Astrocyte of the spinal cord (primary cell): Measurements from ENCODE around the gene MAP3K2.

Experiments used
- DNase-seq: peaks from one replicate; pipeline ENCODE4 v3.0.0; 2011; ENCODE audit warnings: low read depth, low spot score
- H3K4me3 ChIP-seq: 2 replicates; pipeline ENCODE4 v1.5.1; 2011; ENCODE audit warnings: low read depth, mild to moderate bottlenecking, low read length, moderate library complexity
- in situ Hi-C: cut with HindIII; loops from 2 replicates; pipeline ENCODE4 v1.10.0; 2017; ENCODE audit warnings: low sequenced_read_pairs
- TF ChIP-seq, protein P1 (sequence below): IDR thresholded peaks from 2 replicates; pipeline ENCODE4 v1.5.1; 2012; ENCODE audit warnings: low read depth, mild to moderate bottlenecking, low read length, inconsistent platforms

The MAP3K2 gene

DNA sequence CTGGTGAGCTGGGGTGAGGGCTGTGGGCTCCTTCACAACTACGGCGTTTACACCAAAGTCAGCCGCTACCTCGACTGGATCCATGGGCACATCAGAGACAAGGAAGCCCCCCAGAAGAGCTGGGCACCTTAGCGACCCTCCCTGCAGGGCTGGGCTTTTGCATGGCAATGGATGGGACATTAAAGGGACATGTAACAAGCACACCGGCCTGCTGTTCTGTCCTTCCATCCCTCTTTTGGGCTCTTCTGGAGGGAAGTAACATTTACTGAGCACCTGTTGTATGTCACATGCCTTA, 41.0 kb upstream of the MAP3K2 start:
- TF ChIP-seq, protein P1, sequence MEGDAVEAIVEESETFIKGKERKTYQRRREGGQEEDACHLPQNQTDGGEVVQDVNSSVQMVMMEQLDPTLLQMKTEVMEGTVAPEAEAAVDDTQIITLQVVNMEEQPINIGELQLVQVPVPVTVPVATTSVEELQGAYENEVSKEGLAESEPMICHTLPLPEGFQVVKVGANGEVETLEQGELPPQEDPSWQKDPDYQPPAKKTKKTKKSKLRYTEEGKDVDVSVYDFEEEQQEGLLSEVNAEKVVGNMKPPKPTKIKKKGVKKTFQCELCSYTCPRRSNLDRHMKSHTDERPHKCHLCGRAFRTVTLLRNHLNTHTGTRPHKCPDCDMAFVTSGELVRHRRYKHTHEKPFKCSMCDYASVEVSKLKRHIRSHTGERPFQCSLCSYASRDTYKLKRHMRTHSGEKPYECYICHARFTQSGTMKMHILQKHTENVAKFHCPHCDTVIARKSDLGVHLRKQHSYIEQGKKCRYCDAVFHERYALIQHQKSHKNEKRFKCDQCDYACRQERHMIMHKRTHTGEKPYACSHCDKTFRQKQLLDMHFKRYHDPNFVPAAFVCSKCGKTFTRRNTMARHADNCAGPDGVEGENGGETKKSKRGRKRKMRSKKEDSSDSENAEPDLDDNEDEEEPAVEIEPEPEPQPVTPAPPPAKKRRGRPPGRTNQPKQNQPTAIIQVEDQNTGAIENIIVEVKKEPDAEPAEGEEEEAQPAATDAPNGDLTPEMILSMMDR: no peak
- in situ Hi-C loops: no loop called here
- no peak for DNase-seq
- no peak overlapping the region for H3K4me3 ChIP-seq

DNA sequence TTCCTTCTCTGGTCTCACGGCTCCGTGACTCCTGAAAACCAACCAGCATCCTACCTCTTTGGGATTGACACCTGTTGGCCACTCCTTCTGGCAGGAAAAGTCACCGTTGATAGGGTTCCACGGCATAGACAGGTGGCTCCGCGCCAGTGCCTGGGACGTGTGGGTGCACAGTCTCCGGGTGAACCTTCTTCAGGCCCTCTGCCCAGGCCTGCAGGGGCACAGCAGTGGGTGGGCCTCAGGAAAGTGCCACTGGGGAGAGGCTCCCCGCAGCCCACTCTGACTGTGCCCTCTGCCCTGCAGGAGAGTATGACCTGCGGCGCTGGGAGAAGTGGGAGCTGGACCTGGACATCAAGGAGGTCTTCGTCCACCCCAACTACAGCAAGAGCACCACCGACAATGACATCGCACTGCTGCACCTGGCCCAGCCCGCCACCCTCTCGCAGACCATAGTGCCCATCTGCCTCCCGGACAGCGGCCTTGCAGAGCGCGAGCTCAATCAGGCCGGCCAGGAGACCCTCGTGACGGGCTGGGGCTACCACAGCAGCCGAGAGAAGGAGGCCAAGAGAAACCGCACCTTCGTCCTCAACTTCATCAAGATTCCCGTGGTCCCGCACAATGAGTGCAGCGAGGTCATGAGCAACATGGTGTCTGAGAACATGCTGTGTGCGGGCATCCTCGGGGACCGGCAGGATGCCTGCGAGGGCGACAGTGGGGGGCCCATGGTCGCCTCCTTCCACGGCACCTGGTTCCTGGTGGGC, 40.5 kb upstream of the MAP3K2 start:
- no peak for DNase-seq
- TF ChIP-seq, protein P1: no peak
- in situ Hi-C loops: no loop called here

DNA sequence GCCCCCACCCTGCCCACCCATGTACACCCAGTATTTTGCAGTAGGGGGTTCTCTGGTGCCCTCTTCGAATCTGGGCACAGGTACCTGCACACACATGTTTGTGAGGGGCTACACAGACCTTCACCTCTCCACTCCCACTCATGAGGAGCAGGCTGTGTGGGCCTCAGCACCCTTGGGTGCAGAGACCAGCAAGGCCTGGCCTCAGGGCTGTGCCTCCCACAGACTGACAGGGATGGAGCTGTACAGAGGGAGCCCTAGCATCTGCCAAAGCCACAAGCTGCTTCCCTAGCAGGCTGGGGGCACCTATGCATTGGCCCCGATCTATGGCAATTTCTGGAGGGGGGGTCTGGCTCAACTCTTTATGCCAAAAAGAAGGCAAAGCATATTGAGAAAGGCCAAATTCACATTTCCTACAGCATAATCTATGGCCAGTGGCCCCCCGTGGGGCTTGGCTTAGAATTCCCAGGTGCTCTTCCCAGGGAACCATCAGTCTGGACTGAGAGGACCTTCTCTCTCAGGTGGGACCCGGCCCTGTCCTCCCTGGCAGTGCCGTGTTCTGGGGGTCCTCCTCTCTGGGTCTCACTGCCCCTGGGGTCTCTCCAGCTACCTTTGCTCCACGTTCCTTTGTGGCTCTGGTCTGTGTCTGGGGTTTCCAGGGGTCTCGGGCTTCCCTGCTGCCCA, 39.7 kb upstream of the MAP3K2 start:
- in situ Hi-C loops: no loop called here
- DNase-seq: no peak
- TF ChIP-seq, protein P1: no peak
- no peak overlapping the region for H3K4me3 ChIP-seq

More for the DNA sequence above, 40.5 kb upstream of the MAP3K2 start:
- no peak overlapping the region for H3K4me3 ChIP-seq

DNA sequence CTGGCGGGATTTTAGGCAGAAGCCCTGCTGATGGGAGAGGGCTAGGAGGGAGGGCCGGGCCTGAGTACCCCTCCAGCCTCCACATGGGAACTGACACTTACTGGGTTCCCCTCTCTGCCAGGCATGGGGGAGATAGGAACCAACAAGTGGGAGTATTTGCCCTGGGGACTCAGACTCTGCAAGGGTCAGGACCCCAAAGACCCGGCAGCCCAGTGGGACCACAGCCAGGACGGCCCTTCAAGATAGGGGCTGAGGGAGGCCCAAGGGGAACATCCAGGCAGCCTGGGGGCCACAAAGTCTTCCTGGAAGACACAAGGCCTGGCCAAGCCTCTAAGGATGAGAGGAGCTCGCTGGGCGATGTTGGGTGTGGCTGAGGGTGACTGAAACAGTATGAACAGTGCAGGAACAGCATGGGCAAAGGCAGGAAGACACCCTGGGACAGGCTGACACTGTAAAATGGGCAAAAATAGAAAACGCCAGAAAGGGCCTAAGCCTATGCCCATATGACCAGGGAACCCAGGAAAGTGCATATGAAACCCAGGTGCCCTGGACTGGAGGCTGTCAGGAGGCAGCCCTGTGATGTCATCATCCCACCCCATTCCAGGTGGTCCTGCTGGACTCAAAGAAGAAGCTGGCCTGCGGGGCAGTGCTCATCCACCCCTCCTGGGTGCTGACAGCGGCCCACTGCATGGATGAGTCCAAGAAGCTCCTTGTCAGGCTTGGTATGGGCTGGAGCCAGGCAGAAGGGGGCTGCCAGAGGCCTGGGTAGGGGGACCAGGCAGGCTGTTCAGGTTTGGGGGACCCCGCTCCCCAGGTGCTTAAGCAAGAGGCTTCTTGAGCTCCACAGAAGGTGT, 39.0 kb upstream of the MAP3K2 start:
- TF ChIP-seq, protein P1: no peak
- in situ Hi-C loops: no loop called here
- DNase-seq: no peak
- no peak overlapping the region for H3K4me3 ChIP-seq

DNA sequence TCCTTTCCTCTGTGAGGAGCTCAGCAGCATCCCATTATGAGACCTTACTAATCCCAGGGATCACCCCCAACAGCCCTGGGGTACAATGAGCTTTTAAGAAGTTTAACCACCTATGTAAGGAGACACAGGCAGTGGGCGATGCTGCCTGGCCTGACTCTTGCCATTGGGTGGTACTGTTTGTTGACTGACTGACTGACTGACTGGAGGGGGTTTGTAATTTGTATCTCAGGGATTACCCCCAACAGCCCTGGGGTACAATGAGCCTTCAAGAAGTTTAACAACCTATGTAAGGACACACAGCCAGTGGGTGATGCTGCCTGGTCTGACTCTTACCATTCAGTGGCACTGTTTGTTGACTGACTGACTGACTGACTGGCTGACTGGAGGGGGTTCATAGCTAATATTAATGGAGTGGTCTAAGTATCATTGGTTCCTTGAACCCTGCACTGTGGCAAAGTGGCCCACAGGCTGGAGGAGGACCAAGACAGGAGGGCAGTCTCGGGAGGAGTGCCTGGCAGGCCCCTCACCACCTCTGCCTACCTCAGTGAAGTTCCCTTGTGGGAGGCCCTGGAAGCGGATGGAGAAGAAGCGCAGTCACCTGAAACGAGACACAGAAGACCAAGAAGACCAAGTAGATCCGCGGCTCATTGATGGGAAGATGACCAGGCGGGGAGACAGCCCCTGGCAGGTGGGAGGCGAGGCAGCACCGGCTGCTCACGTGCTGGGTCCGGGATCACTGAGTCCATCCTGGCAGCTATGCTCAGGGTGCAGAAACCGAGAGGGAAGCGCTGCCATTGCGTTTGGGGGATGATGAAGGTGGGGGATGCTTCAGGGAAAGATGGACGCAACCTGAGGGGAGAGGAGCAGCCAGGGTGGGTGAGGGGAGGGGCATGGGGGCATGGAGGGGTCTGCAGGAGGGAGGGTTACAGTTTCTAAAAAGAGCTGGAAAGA, 38.0 kb upstream of the MAP3K2 start:
- in situ Hi-C loops: no loop called here
- no peak for DNase-seq
- no peak overlapping the region for H3K4me3 ChIP-seq
- TF ChIP-seq, protein P1: no peak
